Adrenal gland (tissue), 5 donors: ENCODE results near the gene SLC28A1.

Experiments
- CTCF ChIP-seq, 6 experiments: fragments of 450-650 bp in 4 of 6; fragments of 200-600 bp in 2 of 6; sonication (generic) in 1 of 6; IDR thresholded peaks; 1 replicate in 5 of 6; 2 replicates in 1 of 6; pipeline versions ENCODE4 v1.5.1 to v1.8.0; 2016 to 2021; ENCODE audit warnings: antibody characterized with exemption in 6 of 6, mild to moderate bottlenecking in 2 of 6, moderate library complexity in 1 of 6
- POLR2A ChIP-seq, 2 donors: fragments of 450-650 bp; IDR thresholded peaks; one replicate each; pipeline ENCODE4 v1.6.1; 2017; ENCODE audit warnings: antibody characterized with exemption in 2 of 2, mild to moderate bottlenecking in 2 of 2, moderate library complexity in 1 of 2
- donor health status: DM: no; HTN: no; CAD: no.

- TF ChIP-seq CTCF (IDR thresholded peaks at IDR 0.05) (no peak), POLR2A (IDR thresholded peaks at IDR 0.05) (no peak)
These were observed 1.3 kb downstream of the SLC28A1 start for GRCh38 chr15:84885801-84886200.
